Measurements from ENCODE around the gene IL17B. TPM values are rescaled to one million over a fixed set of nuclear protein-coding genes. Genes with fewer than 3 reads are reported as not detected.

IL17B gene
- total RNA-seq, 1 donor, result not detected

GRCh38 chr5:149337736-149338135 lies 41.4 kb downstream of the IL17B start:
- H3K4me3 ChIP-seq (ENCODE audit: low read depth, low read length), result no peak overlapping the region
- TF ChIP-seq, protein P1, sequence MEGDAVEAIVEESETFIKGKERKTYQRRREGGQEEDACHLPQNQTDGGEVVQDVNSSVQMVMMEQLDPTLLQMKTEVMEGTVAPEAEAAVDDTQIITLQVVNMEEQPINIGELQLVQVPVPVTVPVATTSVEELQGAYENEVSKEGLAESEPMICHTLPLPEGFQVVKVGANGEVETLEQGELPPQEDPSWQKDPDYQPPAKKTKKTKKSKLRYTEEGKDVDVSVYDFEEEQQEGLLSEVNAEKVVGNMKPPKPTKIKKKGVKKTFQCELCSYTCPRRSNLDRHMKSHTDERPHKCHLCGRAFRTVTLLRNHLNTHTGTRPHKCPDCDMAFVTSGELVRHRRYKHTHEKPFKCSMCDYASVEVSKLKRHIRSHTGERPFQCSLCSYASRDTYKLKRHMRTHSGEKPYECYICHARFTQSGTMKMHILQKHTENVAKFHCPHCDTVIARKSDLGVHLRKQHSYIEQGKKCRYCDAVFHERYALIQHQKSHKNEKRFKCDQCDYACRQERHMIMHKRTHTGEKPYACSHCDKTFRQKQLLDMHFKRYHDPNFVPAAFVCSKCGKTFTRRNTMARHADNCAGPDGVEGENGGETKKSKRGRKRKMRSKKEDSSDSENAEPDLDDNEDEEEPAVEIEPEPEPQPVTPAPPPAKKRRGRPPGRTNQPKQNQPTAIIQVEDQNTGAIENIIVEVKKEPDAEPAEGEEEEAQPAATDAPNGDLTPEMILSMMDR (IDR thresholded peaks at IDR 0.05; ENCODE audit: insufficient read depth, low read length), result no peak
- no peak for DNase-seq (ENCODE audit: low read depth)

DNA sequence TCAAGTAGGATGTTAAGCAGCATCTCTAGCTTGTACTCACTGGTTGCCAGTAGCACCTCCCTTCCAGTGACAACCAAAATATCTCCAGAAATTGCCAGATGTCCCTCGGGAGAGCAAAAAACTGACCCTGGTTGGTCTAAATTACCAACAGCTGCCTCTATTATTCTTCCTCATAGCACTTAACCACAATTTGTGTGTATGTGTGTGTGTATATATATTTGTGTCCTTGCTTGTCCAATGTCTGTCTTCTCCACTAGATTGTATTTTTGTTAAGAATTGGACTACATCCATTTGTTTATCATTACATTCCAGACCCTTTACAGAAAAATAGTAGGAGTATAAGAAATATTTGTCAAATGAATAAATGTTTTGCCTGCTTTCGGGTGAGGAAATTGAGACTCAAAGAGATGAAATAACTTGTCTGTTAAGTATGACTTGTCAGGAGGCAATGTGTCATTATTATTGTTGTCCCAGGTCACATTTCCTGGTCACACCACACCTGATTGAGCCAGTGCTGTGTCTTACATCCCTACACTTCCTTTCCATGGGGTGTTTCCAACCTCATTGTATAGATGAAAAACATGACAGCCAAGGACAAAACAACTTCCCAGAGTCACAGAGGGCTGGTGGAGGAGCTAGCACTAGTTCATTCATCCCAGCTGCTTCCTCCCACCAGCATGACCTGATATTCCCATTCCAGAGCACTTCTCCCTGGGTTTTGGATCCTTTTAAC lies 45.2 kb downstream of the IL17B start:
- H3K4me3 ChIP-seq (ENCODE audit: low read depth, low read length), result no peak overlapping the region
- TF ChIP-seq, protein P1 (IDR thresholded peaks at IDR 0.05; ENCODE audit: insufficient read depth, low read length), result no peak
- DNase-seq (ENCODE audit: low read depth), result no peak

DNA sequence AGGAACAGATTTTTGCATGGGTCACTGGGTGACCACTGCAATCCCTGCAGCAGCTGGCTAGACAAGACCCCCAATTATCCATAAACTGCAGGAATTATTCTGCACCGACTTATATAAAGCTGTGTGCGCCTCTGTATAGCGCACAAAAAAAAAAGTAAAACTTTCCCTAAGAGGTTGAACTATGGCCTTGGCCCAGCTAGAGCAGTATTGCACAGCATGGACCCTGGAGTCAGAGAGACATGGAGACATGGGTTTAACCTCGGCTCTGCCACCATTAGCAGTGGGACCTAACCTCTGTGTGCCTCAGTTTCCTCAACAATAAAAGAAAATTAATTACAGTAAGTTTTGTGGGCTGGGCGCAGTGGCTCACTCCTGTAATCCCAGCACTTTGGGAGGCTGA lies 50.9 kb downstream of the IL17B start:
- H3K4me3 ChIP-seq (ENCODE audit: low read depth, low read length), result no peak overlapping the region
- TF ChIP-seq, protein P1 (IDR thresholded peaks at IDR 0.05; ENCODE audit: insufficient read depth, low read length), result no peak
- DNase-seq (ENCODE audit: low read depth), result no peak

GRCh38 chr5:149326611-149327010 lies 52.5 kb downstream of the IL17B start:
- TF ChIP-seq, protein P1 (IDR thresholded peaks at IDR 0.05; ENCODE audit: insufficient read depth, low read length), result no peak
- no peak for DNase-seq (ENCODE audit: low read depth)
- no peak overlapping the region for H3K4me3 ChIP-seq (ENCODE audit: low read depth, low read length)

DNA sequence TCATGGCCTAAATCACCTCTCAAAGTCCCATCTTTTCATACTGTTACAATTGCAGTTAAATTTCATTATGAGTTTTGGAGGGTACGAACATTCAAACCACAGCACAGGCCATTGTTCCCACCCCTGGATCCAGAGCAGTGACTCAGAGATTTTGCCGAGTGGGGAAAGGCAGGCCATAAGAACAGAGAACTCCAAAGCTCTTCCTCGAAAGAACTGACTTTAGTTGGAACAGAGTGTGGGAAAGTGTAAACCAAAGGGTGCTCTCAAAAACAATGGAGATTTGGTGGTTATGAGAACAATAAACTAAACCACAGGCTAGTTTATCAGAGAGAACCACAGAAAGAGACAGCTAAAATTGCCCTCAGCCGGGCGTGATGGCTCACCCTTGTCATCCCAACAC lies 53.2 kb downstream of the IL17B start:
- TF ChIP-seq, protein P1 (IDR thresholded peaks at IDR 0.05; ENCODE audit: insufficient read depth, low read length), result no peak
- no peak overlapping the region for H3K4me3 ChIP-seq (ENCODE audit: low read depth, low read length)

DNA sequence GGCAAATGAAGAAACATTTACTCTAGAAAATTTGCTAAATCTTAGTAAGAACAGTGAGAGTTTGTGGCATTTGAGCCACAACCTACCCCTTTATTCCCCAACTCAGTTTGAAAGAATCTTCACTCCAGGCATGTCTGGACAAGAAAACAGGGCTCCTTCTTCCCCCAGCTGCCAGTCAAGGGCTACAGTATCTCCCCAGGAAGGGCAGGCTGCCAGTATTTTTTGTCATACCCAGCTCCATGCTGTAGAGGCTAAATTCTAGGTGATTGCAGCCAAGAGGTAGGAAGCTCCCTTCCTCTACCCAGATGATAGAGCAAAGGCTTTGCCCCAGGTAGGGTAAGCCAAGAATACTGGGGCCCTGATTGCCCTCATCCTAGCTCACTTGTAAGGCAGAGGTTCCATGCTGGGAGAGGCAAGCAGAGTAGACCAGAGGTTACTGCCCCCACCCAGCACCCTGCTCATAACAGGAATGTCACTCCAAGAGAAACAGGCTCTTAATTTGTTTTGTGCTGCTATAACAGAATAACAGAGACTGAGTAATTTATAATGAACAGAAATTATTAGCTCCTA lies 53.8 kb downstream of the IL17B start:
- no peak overlapping the region for H3K4me3 ChIP-seq (ENCODE audit: low read depth, low read length)
- peak; percentile 53 for DNase-seq (ENCODE audit: low read depth)
- TF ChIP-seq, protein P1 (IDR thresholded peaks at IDR 0.05; ENCODE audit: insufficient read depth, low read length), result no peak

More for the DNA sequence above, 53.2 kb downstream of the IL17B start:
- peak; percentile 37 for DNase-seq (ENCODE audit: low read depth)

Data from fibroblast of the aortic adventitia (primary cell).